Measurements from ENCODE around the gene UBE2V1.

UBE2V1 gene

GRCh38 chr20:50092436-50092835 lies 20.5 kb downstream of the UBE2V1 start:
- H3K27me3 ChIP-seq: no peaks in the 10 kb centered on the region
- no peak overlapping the region for H3K4me3 ChIP-seq (ENCODE audit: low read depth in 1 of 2, low read length in 1 of 2)
- peaks cover 62% of the 10 kb centered on the region for H3K36me3 ChIP-seq
- H3K9me3 ChIP-seq: no peaks in the 10 kb centered on the region
- no peak overlapping the region for H3K27ac ChIP-seq
- peaks cover 5 to 8% of the 10 kb centered on the region in 2 experiments for H3K4me1 ChIP-seq (ENCODE audit: control insufficient read depth in 1 of 2, insufficient read depth in 1 of 2, low read depth in 1 of 2, low read length in 1 of 2)
- TF ChIP-seq CTCF (IDR thresholded peaks at IDR 0.05): no peak

GRCh38 chr20:50089787-50090177 lies 23.2 kb downstream of the UBE2V1 start:
- Histone ChIP-seq H3K27me3 (no peaks in the 10 kb centered on the region), H3K9me3 (no peaks in the 10 kb centered on the region), H3K27ac (no peak overlapping the region), H3K4me1 (ENCODE audit: control insufficient read depth in 1 of 2, insufficient read depth in 1 of 2, low read depth in 1 of 2, low read length in 1 of 2) (peaks cover 27 to 30% of the 10 kb centered on the region in 2 experiments), H3K4me3 (ENCODE audit: low read depth in 1 of 2, low read length in 1 of 2) (no peak overlapping the region), H3K36me3 (peaks cover 41% of the 10 kb centered on the region)
- no peak for TF ChIP-seq CTCF (IDR thresholded peaks at IDR 0.05)

- TF ChIP-seq CTCF (IDR thresholded peaks at IDR 0.05): no peak
- H3K4me3 ChIP-seq (ENCODE audit: low read depth in 1 of 2, low read length in 1 of 2): no peak overlapping the region
- H3K36me3 ChIP-seq: peaks cover 36% of the 10 kb centered on the region
- H3K4me1 ChIP-seq (ENCODE audit: control insufficient read depth in 1 of 2, insufficient read depth in 1 of 2, low read depth in 1 of 2, low read length in 1 of 2): peaks cover 27 to 30% of the 10 kb centered on the region in 2 experiments
- no peak overlapping the region for H3K27ac ChIP-seq
- no peaks in the 10 kb centered on the region for H3K9me3 ChIP-seq
- no peaks in the 10 kb centered on the region for H3K27me3 ChIP-seq
Measured at GRCh38 chr20:50089140-50089786, 23.7 kb downstream of the UBE2V1 start.

GRCh38 chr20:50088022-50088421 lies 24.9 kb downstream of the UBE2V1 start:
- Histone ChIP-seq H3K4me1 (ENCODE audit: control insufficient read depth in 1 of 2, insufficient read depth in 1 of 2, low read depth in 1 of 2, low read length in 1 of 2) (peaks cover 24% of the 10 kb centered on the region in 2 experiments), H3K9me3 (no peaks in the 10 kb centered on the region), H3K27me3 (no peaks in the 10 kb centered on the region), H3K36me3 (peaks cover 31% of the 10 kb centered on the region), H3K27ac (no peak overlapping the region), H3K4me3 (ENCODE audit: low read depth in 1 of 2, low read length in 1 of 2) (no peak overlapping the region)
- no peak for TF ChIP-seq CTCF (IDR thresholded peaks at IDR 0.05)

- Histone ChIP-seq H3K27ac (peak overlapping the region; percentile 77), H3K9me3 (no peaks in the 10 kb centered on the region), H3K4me1 (ENCODE audit: control insufficient read depth in 1 of 2, insufficient read depth in 1 of 2, low read depth in 1 of 2, low read length in 1 of 2) (peaks cover 22 to 24% of the 10 kb centered on the region in 2 experiments), H3K4me3 (ENCODE audit: low read depth in 1 of 2, low read length in 1 of 2) (peak overlapping the region; percentile 50 to 60), H3K36me3 (peaks cover 32% of the 10 kb centered on the region), H3K27me3 (no peaks in the 10 kb centered on the region)
- TF ChIP-seq CTCF (IDR thresholded peaks at IDR 0.05): peak; percentile 68
Measured at GRCh38 chr20:50085481-50086365, 27.2 kb downstream of the UBE2V1 start.

All from neutrophil (primary cell).